Activated T-helper 9 cell treated with anti-CD3 and anti-CD28 coated beads, Interleukin-2, amount 50 U/mL, for 16 hours (primary cell): ENCODE results near the gene RHBDD2.
A peak's percentile ranks its signal among the peaks of the same experiment; 100 is the strongest.
"Not testable (repeated sequence)": the region's sequence is repeated elsewhere in the genome, so short reads cannot be mapped to it uniquely, and the experiment has no call there.

Source experiments
- DNase-seq: peaks from one replicate; pipeline ENCODE4 v3.0.0-alpha.2; 2020; ENCODE audit warnings: low read depth

RHBDD2 gene

DNA sequence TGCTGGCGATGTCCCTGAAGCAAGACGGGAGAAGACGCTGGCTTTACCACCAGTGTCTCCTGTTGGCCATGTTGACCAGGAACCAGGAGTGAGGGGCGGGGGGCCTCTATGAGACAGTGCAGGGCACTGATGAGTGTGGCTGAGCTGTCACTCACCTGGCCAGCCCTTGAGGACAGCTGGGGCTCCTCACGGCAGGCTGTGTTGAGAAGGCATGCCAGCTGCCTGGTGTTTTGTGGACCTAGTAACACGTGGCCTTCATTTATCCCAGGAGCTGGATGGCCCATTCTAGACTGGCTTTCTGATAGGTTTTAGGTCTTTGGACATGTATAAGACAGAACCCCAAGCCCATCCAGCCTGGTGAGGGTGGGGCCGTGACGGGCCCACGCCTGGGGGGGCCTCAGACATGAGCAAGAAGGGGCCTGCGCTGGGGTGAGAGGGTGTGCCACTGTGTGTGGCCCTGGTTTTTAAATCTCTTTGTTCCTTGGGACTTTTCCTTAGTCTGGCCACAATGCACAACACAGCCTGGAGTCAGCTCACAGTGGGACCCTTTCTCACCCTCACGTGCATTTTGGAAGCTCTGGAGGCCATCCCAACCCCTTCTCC is 10.5 kb downstream of the RHBDD2 start:
- DNase-seq, result no peak

GRCh38 chr7:75889826-75890225 is 11.0 kb downstream of the RHBDD2 start:
- DNase-seq, result no peak

GRCh38 chr7:75891237-75891636 is 12.4 kb downstream of the RHBDD2 start:
- not testable (repeated sequence) for DNase-seq

- DNase-seq, result no peak
These were observed 13.1 kb downstream of the RHBDD2 start for GRCh38 chr7:75891815-75892411.

- no peak for DNase-seq
These were observed 13.9 kb downstream of the RHBDD2 start for GRCh38 chr7:75892634-75893272.

GRCh38 chr7:75896803-75897327 is 18.0 kb downstream of the RHBDD2 start:
- DNase-seq, result no peak

GRCh38 chr7:75900617-75901315 is 21.9 kb downstream of the RHBDD2 start:
- no peak for DNase-seq

GRCh38 chr7:75905785-75906604 is 27.2 kb downstream of the RHBDD2 start:
- no peak for DNase-seq

DNA sequence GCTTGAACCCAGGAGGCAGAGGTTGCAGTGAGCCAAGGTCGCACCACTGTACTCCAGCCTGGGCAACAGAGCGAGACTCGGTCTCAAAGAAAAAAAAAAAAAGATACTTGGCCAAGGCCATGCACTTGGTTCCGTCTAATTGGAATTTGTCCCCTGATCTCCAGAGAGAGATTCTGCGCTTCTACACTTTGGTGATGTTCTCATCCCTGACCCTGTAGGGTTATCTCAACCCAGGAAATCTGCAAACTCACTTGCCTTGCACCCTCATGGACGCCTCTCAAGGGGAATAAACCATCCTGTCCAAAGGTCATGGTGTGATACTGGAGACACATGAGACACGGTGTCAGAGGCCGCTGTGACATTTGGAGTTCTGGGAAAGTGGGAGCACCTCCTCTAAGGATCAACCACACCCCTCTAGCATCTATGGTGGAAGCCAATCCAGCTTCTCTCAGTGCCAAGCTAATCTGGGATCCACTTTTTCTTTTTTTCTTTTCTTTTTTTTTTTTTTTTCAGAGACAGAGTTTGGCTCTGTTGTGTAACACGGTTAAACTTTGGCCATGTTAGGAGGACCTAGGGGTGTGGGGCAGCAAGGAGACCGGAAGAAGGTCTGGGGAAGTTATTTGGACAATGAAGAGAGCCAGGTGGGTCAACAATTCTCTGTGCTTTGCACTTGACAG is 28.3 kb downstream of the RHBDD2 start:
- no peak for DNase-seq

DNA sequence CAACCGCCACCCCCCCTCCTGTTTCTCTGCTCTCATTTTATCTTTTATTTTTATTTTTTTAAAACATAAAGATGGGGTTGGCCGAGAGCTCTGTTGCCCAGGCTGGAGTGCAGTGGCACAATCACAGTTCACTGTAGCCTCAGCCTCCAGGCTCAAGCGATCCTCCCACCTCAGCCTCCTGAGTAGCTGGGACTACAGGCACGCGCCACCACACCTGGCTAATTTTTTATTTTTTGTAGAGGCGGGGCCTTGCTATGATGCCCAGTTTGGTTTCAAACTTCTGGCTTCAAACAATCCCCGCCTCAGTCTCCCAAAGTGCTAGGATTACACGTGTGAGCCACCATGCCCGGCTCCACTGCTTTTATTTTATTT is 28.8 kb downstream of the RHBDD2 start:
- not testable (repeated sequence) for DNase-seq

DNA sequence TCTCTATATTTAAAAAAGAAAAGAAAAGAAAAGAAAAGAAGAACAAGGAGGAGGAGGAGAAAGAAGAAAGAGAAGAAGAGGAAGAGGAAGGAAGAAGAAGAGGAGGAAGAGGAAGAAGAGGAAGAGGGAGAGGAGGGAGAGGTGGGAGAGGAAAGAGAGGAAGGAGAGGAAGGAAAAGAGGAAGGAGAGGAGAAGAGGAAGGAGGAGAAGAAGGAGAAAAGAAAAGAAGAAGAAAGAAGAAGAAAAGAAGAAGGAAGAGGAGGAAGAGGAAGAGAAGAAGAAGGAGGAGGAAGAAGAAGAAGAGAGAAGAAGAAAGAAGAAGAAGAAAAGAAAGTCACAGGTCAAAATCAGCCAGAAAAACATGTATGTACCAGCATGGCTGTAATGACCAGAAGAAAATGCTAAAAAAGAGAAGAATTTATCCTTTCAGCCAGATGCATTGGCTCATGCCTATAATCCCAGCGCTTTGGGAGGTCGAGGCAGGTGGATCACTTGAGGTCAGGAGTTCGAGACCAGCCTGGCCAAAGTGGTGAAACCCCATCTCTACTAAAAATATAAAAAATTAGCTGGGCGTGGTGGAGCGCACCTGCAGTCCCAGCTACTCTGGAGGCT is 30.8 kb downstream of the RHBDD2 start:
- DNase-seq, result no peak

DNA sequence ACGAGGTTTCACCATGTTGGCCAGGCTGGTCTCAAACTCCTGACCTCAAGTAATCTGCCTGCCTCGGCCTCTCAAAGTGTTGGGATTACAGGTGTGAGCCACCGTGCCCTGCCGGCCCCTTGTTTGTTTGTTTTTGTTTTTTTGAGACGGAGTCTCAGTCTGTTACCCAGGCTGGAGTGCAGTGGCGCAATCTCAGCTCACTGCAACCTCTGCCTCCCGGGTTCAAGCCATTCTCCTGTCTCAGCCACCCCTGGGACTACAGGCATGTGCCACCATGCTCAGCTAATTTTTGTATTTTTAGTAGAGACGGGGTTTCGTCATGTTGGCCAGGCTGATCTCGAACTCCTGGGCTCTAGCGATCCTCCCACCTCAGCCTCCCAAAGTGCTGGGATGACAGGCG is 32.4 kb downstream of the RHBDD2 start:
- DNase-seq, result not testable (repeated sequence)

GRCh38 chr7:75913437-75913836 is 34.6 kb downstream of the RHBDD2 start:
- no peak for DNase-seq

DNA sequence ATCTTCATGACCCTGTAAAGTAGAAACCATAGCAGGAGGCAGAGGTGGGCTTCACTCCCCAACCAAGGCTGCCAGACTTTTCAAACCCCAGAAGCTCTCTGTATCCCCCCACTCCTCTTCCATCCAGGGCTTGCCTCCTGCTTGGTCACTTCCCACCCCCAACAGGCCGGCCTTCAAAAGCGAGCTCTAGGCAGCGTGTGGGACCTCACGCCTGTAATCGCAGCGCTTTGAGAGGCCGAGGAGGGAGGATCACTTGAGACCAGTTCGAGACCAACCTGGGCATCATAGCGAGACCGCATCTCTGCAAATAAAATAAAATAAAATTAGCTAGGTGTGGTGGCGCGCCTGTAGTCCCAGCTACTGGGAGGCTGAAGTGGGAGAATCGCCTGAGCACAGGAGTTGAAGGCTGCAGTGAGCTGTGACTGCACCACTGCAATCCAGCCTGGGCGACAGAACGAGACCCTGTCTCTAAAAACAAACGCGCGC is 35.4 kb downstream of the RHBDD2 start:
- DNase-seq, result no peak

DNA sequence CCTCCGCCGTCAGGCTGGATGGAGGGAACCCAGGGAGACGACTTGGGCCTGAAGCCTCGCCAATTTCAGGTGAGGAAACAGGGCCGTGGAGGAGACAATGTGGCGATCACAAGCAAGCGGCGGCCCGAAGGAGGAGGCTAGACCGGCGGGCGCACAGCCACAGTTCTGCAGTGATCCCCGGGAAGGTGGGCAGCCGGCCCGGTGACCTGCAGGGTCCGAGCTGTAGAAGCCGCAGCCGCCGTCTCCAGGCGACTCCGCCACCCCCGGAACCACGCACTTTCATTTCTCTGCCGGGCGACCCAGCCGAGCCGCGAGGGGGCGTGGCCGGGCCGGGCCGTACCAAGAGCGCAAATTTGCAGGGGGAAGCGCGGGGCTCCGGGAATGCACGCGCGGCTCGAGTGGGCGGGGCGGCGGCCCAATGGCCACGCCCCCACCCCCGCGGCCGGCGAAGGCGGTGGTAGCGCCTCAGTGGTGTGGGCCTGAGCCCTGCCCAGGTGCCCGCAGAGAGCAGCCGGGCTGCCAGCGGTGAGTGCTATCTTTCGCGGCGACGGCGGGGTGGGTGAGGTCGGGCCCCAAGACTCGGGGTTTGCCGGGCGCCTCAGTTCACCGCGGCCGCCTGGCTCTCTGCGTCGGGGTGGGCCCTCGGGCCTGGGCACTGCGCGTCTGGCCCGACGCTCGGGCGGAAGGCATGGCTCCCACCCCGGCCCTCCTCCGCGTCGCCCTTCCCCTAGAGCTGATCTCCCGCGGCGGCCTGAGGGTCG is 36.0 kb downstream of the RHBDD2 start, which contains the start of gene POR:
TSS of gene POR (plus strand) at position 501 of the 761 bp plus-strand sequence. CDS start 38,847 bp downstream, outside the sequence.
- peak; percentile 97 for DNase-seq

DNA sequence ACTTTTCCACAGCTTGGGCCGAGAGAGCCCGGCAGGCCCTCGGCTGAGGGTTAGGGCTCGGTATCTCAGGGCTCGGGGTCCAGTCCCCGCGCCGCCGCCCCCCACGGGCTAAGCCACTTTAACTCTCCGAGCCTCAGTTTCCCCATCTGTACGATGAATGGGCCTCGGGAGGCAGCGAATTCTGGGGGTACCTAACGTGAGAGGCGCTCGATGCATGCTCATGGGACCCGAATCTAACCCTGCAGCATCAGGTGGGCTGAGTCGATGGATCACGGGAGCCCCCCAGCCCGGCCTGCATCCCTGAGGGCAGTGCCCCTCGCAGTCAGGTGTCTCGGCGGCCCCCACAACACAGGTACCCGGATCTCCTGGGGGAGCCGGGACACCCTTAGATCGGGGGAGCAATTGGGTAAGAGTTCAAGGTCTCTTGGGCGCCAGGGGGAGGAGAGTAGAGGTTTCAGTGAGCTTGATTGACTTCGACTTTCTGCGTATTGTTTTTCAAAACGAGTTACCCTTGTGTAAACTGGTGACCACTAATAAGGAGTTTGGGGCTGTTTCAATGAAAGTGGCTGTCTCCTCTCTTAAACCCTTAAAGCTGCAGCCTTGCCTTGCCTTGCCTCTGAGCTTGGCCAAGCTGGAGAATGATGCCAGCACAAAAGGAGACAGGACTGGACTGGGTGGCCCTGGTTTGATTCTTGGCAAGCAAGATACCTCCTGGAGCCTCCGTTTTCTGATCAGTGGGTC is 36.8 kb downstream of the RHBDD2 start:
- DNase-seq, result no peak

DNA sequence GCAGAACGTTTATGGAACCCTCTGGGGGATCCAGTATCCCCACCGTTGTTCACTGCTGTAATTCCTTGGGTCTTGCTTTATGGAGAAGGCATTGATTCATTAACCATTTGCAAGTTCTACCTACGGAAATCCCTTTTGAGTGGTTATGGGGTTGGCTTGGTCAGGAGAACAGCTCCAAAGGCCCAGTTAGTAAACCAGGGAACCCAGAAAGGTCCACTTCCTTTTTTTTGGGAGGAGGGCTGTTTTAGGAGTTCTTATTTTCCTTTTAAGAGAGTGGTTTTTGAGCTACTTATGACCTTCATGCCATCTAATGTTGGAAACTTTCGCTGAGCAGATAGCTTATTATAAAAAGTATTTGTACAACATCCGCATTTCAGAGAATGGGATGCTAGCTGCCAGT is 37.4 kb downstream of the RHBDD2 start:
- no peak for DNase-seq

DNA sequence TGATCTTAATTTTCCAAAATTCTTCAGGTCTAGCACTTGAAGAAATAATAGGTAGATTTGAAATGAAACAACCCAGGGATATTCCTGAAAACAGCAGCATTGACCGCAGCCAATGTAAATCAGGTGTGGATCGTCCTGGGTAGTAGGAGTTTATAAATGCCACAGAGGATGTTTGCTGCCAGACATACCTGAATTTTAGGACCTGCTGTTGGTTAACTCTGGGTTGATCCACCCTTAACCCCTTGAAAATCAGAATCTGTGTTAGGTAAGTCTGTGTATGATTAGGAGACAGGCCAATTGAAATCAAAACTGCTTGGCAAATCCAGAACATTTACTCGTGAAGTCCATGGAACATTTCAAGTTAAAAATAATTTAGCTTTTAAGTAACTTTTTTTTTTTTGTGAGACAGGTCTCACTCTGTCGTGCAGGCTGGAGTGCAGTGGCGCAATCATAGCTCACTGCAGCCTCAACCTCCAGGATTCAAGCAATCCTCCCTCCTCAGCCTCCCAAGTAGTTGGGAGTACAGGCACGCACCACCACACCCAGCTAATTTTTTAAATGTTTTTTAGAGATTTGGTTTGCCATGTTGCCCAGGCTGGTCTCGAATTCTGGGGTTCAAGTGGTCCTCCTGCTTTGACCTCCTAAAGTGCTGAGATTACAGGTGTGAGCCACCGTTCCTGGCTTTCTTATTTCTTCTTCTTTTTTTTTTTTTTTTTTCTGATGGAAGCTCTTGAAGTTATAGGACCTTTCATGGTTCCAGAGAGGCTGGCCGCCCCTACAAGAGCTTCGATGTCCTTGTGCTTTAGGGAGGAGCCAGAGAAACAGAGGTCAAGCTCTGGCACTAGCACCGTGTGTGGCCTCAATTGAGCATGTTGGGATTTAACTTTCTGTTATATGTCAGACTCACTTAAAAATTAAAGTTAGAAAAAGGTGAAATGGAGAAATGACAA is 38.1 kb downstream of the RHBDD2 start:
- no peak for DNase-seq
